Gastroesophageal sphincter (tissue), 3 donors: ENCODE results near the gene MAPK8IP3.

Experiments
- CTCF ChIP-seq, 4 experiments: fragments of 200-600 bp in 2 of 4; fragments of 450-650 bp in 2 of 4; sonication (generic) in 1 of 4; IDR thresholded peaks; one replicate each; pipeline ENCODE4 v1.5.1; 2017 to 2019; ENCODE audit warnings: antibody characterized with exemption in 4 of 4, mild to moderate bottlenecking in 2 of 4, moderate library complexity in 2 of 4
- EP300 ChIP-seq: sonication (generic); formaldehyde crosslinking; IDR thresholded peaks from one replicate; pipeline ENCODE4 v1.6.1; 2017; ENCODE audit warnings: antibody characterized with exemption, mild to moderate bottlenecking
- POLR2A ChIP-seq, 2 donors: fragments of 450-650 bp; IDR thresholded peaks; one replicate each; pipeline ENCODE4 v1.6.1; 2017; ENCODE audit warnings: antibody characterized with exemption in 2 of 2, mild to moderate bottlenecking in 2 of 2, moderate library complexity in 1 of 2
- POLR2AphosphoS5 ChIP-seq: sonication (generic); formaldehyde crosslinking; IDR thresholded peaks from one replicate; pipeline ENCODE4 v1.6.1; 2017; ENCODE audit warnings: antibody characterized with exemption

GRCh38 chr16:1808691-1809090 lies 102.7 kb downstream of the MAPK8IP3 start:
- no peak for TF ChIP-seq CTCF (IDR thresholded peaks at IDR 0.05)
- no peak for TF ChIP-seq POLR2A (IDR thresholded peaks at IDR 0.05)
- TF ChIP-seq POLR2AphosphoS5, result no peak
- TF ChIP-seq EP300, result no peak
